CD14-positive monocyte (primary cell): ENCODE measurements around the gene C12orf43. TPM values are rescaled to one million over a fixed set of nuclear protein-coding genes. Genes with fewer than 3 reads are reported as not detected.

Experiments
- DNase-seq, 3 donors: peaks; one replicate each; pipeline ENCODE4 v3.0.0-alpha.2; 2011 to 2022
- H2AFZ ChIP-seq: 2 replicates; pipeline ENCODE4 v1.6.0; 2012; ENCODE audit warnings: mild to moderate bottlenecking, low read depth, low read length, inconsistent platforms; ENCODE audit not compliant: insufficient read depth, poor library complexity, severe bottlenecking
- H3K27ac ChIP-seq, 2 donors: 1 replicate in 1 of 2; 2 replicates in 1 of 2; pipeline ENCODE4 v1.5.1; 2012 to 2013; ENCODE audit warnings: low read length in 2 of 2, control low read depth in 1 of 2, inconsistent platforms in 1 of 2, low read depth in 1 of 2, mild to moderate bottlenecking in 1 of 2
- H3K27me3 ChIP-seq, 2 donors: one replicate each; pipeline versions ENCODE4 v1.6.0 to v1.6.1; 2011 to 2013; ENCODE audit warnings: low read length in 2 of 2; ENCODE audit not compliant: control insufficient read depth in 2 of 2, insufficient read depth in 2 of 2
- H3K36me3 ChIP-seq, 2 donors: replicated peaks in 1 of 2; 1 replicate in 1 of 2; 2 replicates in 1 of 2; pipeline versions ENCODE4 v1.5.1 to v1.6.1; 2012 to 2013; ENCODE audit warnings: low read length in 2 of 2, control low read depth in 1 of 2, inconsistent platforms in 1 of 2, mild to moderate bottlenecking in 1 of 2; ENCODE audit not compliant: insufficient read depth in 2 of 2, control insufficient read depth in 1 of 2
- H3K4me1 ChIP-seq, 2 donors: 1 replicate in 1 of 2; 2 replicates in 1 of 2; pipeline versions ENCODE4 v1.5.1 to v1.6.1; 2012 to 2013; ENCODE audit warnings: low read length in 2 of 2, control low read depth in 1 of 2, inconsistent platforms in 1 of 2, mild to moderate bottlenecking in 1 of 2, moderate library complexity in 1 of 2; ENCODE audit not compliant: insufficient read depth in 2 of 2, control insufficient read depth in 1 of 2
- H3K4me2 ChIP-seq: replicated peaks from 2 replicates; pipeline ENCODE3; 2012; ENCODE audit warnings: low read length, moderate library complexity, mild to moderate bottlenecking; ENCODE audit not compliant: poor library complexity, severe bottlenecking; ENCODE audit errors: extremely low read depth
- H3K4me3 ChIP-seq, 3 experiments: fragments of 200-600 bp in 1 of 3; sonication (generic) in 1 of 3; replicated peaks in 1 of 3; 1 replicate in 2 of 3; 2 replicates in 1 of 3; pipeline ENCODE4 v1.5.1; 2011 to 2013; ENCODE audit warnings: low read length in 3 of 3, mild to moderate bottlenecking in 3 of 3, control low read depth in 2 of 3, low read depth in 2 of 3, inconsistent platforms in 1 of 3, moderate library complexity in 1 of 3
- H3K79me2 ChIP-seq: 2 replicates; pipeline ENCODE4 v1.6.0; 2012; ENCODE audit warnings: mild to moderate bottlenecking, control low read depth, inconsistent platforms, low read length, moderate library complexity; ENCODE audit not compliant: insufficient read depth
- H3K9ac ChIP-seq: 2 replicates; pipeline ENCODE4 v1.6.0; 2017; ENCODE audit warnings: low read length, mild to moderate bottlenecking; ENCODE audit not compliant: insufficient read depth, poor library complexity, severe bottlenecking
- H3K9me3 ChIP-seq, 2 donors: replicated peaks in 1 of 2; 1 replicate in 1 of 2; 2 replicates in 1 of 2; pipeline versions ENCODE4 v1.5.1 to v1.6.1; 2012 to 2013; ENCODE audit warnings: low read length in 2 of 2, control low read depth in 1 of 2; ENCODE audit not compliant: control insufficient read depth in 1 of 2, insufficient read depth in 1 of 2
- H4K20me1 ChIP-seq: 2 replicates; pipeline ENCODE4 v1.6.0; 2012; ENCODE audit warnings: mild to moderate bottlenecking, low read length, control low read depth, moderate library complexity; ENCODE audit not compliant: insufficient read depth
- H3K27ac Mint-ChIP-seq, 7 donors: one replicate each; pipeline ENCODE4 v1.8.0; 2020; ENCODE audit warnings: mild to moderate bottlenecking in 7 of 7, mixed read lengths in 7 of 7, moderate library complexity in 6 of 7, inconsistent platforms in 2 of 7
- H3K27me3 Mint-ChIP-seq, 3 donors: one replicate each; pipeline ENCODE4 v1.8.0; 2021 to 2022; ENCODE audit warnings: low read depth in 3 of 3, mild to moderate bottlenecking in 3 of 3, mixed read lengths in 3 of 3, moderate library complexity in 3 of 3, inconsistent platforms in 1 of 3
- H3K36me3 Mint-ChIP-seq, 2 donors: one replicate each; pipeline ENCODE4 v1.8.0; 2020; ENCODE audit warnings: mixed read lengths in 2 of 2, inconsistent platforms in 1 of 2, mild to moderate bottlenecking in 1 of 2
- H3K4me1 Mint-ChIP-seq: one replicate; pipeline ENCODE4 v1.8.0; 2020; ENCODE audit warnings: mild to moderate bottlenecking, mixed read lengths
- H3K4me3 Mint-ChIP-seq, 2 donors: one replicate each; pipeline ENCODE4 v1.8.0; 2020; ENCODE audit warnings: mild to moderate bottlenecking in 2 of 2, mixed read lengths in 2 of 2, moderate library complexity in 1 of 2
- H3K9me3 Mint-ChIP-seq, 7 donors: one replicate each; pipeline ENCODE4 v1.8.0; 2020 to 2022; ENCODE audit warnings: mixed read lengths in 7 of 7, mild to moderate bottlenecking in 6 of 7, moderate library complexity in 6 of 7, inconsistent platforms in 2 of 7
- CTCF ChIP-seq: fragments of 200-600 bp; IDR thresholded peaks from one replicate; pipeline ENCODE4 v1.8.0; 2022; ENCODE audit warnings: antibody characterized with exemption, mild to moderate bottlenecking
- WGBS: methylation state at CpG from one replicate; pipeline ENCODE4 v1.1.5; 2013; ENCODE audit warnings: missing lambda C conversion rate; ENCODE audit not compliant: insufficient coverage; 5-methylcytosine and 5-hydroxymethylcytosine counted together
- intact Hi-C, 2 donors: fragments of 100-400 bp; cut with micrococcal nuclease; formaldehyde crosslinking; loops; one replicate each; pipeline versions ENCODE4 v1.15.0 to v1.15.1; 2023
- polyA plus RNA-seq, 3 donors: library from polyadenylated mRNA; depleted of rRNA in 1 of 3; unstranded in 2 of 3; stranded (reverse) in 1 of 3; fragments of 300-500 nt in 2 of 3; fragments of >200 nt in 1 of 3; fragmentation: Illumina TruSeq in 2 of 3; gene quantifications; 1 replicate in 2 of 3; 2 replicates in 1 of 3; pipeline ENCODE4 v1.2.3, GENCODE V29; 2012 to 2021

C12orf43 gene
- polyA plus RNA-seq, 3 donors: 7.2 to 10.9 (median 9.6) TPM

GRCh38 chr12:120988234-120988633 lies 28.1 kb downstream of the C12orf43 start:
- Mint-ChIP-seq H3K9me3 (no peaks in the 10 kb centered on the region), H3K36me3 (no peaks in the 10 kb centered on the region), H3K27me3 (peaks cover 0 to 5% (median 1%) of the 10 kb centered on the region in 3 donors), H3K4me3 (no peak overlapping the region), H3K4me1 (no peaks in the 10 kb centered on the region), H3K27ac (peak overlapping the region in 1 of 7 donors; percentile 1)
- Histone ChIP-seq H3K79me2 (no peaks in the 10 kb centered on the region), H3K4me3 (no peak overlapping the region), H3K9me3 (no peaks in the 10 kb centered on the region), H3K36me3 (no peaks in the 10 kb centered on the region), H3K4me1 (no peaks in the 10 kb centered on the region), H3K27me3 (no peaks in the 10 kb centered on the region), H2AFZ (no peak overlapping the region), H3K4me2 (no peak overlapping the region), H4K20me1 (no peaks in the 10 kb centered on the region), H3K9ac (no peak overlapping the region), H3K27ac (no peak overlapping the region)
- DNase-seq: no peak
- intact Hi-C loops: no loop called here
- WGBS: 100% methylated on average over 4 of the region's 4 CpGs
- no peak for TF ChIP-seq CTCF

GRCh38 chr12:120984351-120984898 lies 31.9 kb downstream of the C12orf43 start:
- Histone ChIP-seq H3K9me3 (no peaks in the 10 kb centered on the region), H2AFZ (no peak overlapping the region), H4K20me1 (no peaks in the 10 kb centered on the region), H3K36me3 (no peaks in the 10 kb centered on the region), H3K27me3 (no peaks in the 10 kb centered on the region), H3K27ac (no peak overlapping the region), H3K4me1 (no peaks in the 10 kb centered on the region), H3K9ac (no peak overlapping the region), H3K4me3 (no peak overlapping the region), H3K4me2 (no peak overlapping the region), H3K79me2 (no peaks in the 10 kb centered on the region)
- Mint-ChIP-seq H3K36me3 (no peaks in the 10 kb centered on the region), H3K27me3 (peaks cover 0 to 5% (median 1%) of the 10 kb centered on the region in 3 donors), H3K4me3 (no peak overlapping the region), H3K27ac (peak overlapping the region in 1 of 7 donors; percentile 79), H3K4me1 (no peaks in the 10 kb centered on the region), H3K9me3 (no peaks in the 10 kb centered on the region)
- WGBS: no CpG with 5 or more reads among the region's 3 CpGs
- TF ChIP-seq CTCF: no peak
- intact Hi-C loops: no loop called here
- no peak for DNase-seq
